H1 (cell line): ENCODE measurements around the gene PABPN1. TPM values are rescaled to one million over a fixed set of nuclear protein-coding genes. Genes with fewer than 3 reads are reported as not detected.

Experiments used
- CTCF ChIA-PET: fragments of 300-600 bp; sonication (Branson Sonifier 250); formaldehyde crosslinking; loops from one replicate; lab custom pipeline; 2021; ENCODE audit not compliant: partially characterized antibody; lab: Charles Lee
- POLR2A ChIA-PET: fragments of 300-600 bp; sonication (Branson Sonifier 250); formaldehyde crosslinking; loops from one replicate; lab custom pipeline; 2021; ENCODE audit warnings: inconsistent platforms; ENCODE audit not compliant: partially characterized antibody; lab: Charles Lee
- DNase-seq, 2 experiments: peaks; one replicate each; pipeline versions ENCODE4 v3.0.0 to v3.0.0-alpha.2; 2010 to 2022; ENCODE audit warnings: low spot score in 2 of 2, low read depth in 1 of 2, mixed read lengths in 1 of 2
- FAIRE-seq: peaks from 2 replicates; lab custom pipeline; 2011; peaks lifted over from hg19 to GRCh38; lab: Jason Lieb, UNC
- H2AFZ ChIP-seq: 2 replicates; pipeline ENCODE4 v1.8.1; 2012; ENCODE audit warnings: low read length, inconsistent platforms
- H2AK5ac ChIP-seq: 2 replicates; pipeline ENCODE4 v1.6.1; 2013; ENCODE audit warnings: low read depth, low read length
- H2BK120ac ChIP-seq: replicated peaks from 2 replicates; pipeline ENCODE3; 2013; ENCODE audit warnings: low read depth, low read length, inconsistent platforms
- H2BK12ac ChIP-seq: 2 replicates; pipeline ENCODE4 v1.6.1; 2013; ENCODE audit warnings: low read depth, low read length
- H2BK15ac ChIP-seq: 2 replicates; pipeline ENCODE4 v1.6.1; 2013; ENCODE audit warnings: low read length
- H2BK20ac ChIP-seq: 2 replicates; pipeline ENCODE4 v1.6.1; 2013; ENCODE audit warnings: low read length
- H2BK5ac ChIP-seq: 2 replicates; pipeline ENCODE4 v1.6.1; 2013; ENCODE audit warnings: low read depth, low read length
- H3K14ac ChIP-seq: 2 replicates; pipeline ENCODE4 v1.6.1; 2013; ENCODE audit warnings: inconsistent platforms; ENCODE audit not compliant: insufficient read length
- H3K18ac ChIP-seq: 2 replicates; pipeline ENCODE4 v1.6.1; 2013; ENCODE audit warnings: low read length; ENCODE audit errors: extremely low read depth
- H3K23ac ChIP-seq: 2 replicates; pipeline ENCODE4 v1.6.1; 2013; ENCODE audit warnings: inconsistent platforms; ENCODE audit not compliant: insufficient read length
- H3K23me2 ChIP-seq: 2 replicates; pipeline ENCODE4 v1.6.1; 2013; ENCODE audit warnings: low read depth, low read length
- H3K27ac ChIP-seq: 2 replicates; pipeline ENCODE4 v1.6.1; 2011; ENCODE audit warnings: low read depth, low read length, inconsistent platforms
- H3K27me3 ChIP-seq, 4 experiments: replicated peaks in 1 of 4; 1 replicate in 1 of 4; 2 replicates in 3 of 4; pipeline versions ENCODE4 v1.6.1 to v1.8.1; 2011 to 2013; ENCODE audit warnings: low read length in 3 of 4, mild to moderate bottlenecking in 3 of 4, inconsistent platforms in 2 of 4, mixed read lengths in 2 of 4, moderate library complexity in 1 of 4; ENCODE audit not compliant: control insufficient read depth in 3 of 4, insufficient read depth in 3 of 4; ENCODE audit errors: extremely low read depth in 1 of 4
- H3K36me3 ChIP-seq, 4 experiments: 2 replicates each; pipeline versions ENCODE4 v1.6.1 to v1.8.1; 2011 to 2013; ENCODE audit warnings: mild to moderate bottlenecking in 4 of 4, low read length in 3 of 4, moderate library complexity in 2 of 4, control low read depth in 1 of 4, inconsistent platforms in 1 of 4; ENCODE audit not compliant: insufficient read depth in 4 of 4, control insufficient read depth in 2 of 4
- H3K4ac ChIP-seq: replicated peaks from 2 replicates; pipeline ENCODE3; 2013; ENCODE audit warnings: low read length, low read depth, mixed read lengths, inconsistent platforms; ENCODE audit not compliant: insufficient read length
- H3K4me1 ChIP-seq, 4 experiments: replicated peaks in 1 of 4; 1 replicate in 1 of 4; 2 replicates in 3 of 4; pipeline versions ENCODE4 v1.6.1 to v1.8.1; 2011 to 2013; ENCODE audit warnings: low read length in 3 of 4, inconsistent platforms in 2 of 4, mixed read lengths in 1 of 4; ENCODE audit not compliant: insufficient read depth in 4 of 4, control insufficient read depth in 3 of 4
- H3K4me2 ChIP-seq, 2 experiments: 2 replicates each; pipeline versions ENCODE4 v1.6.1 to v1.8.1; 2011 to 2013; ENCODE audit warnings: low read depth in 2 of 2, low read length in 2 of 2, control low read depth in 1 of 2, inconsistent platforms in 1 of 2, mild to moderate bottlenecking in 1 of 2; ENCODE audit not compliant: insufficient read depth in 1 of 2
- H3K4me3 ChIP-seq, 4 experiments: fragments of 200-600, 300-600 bp in 1 of 4; sonication (generic), shearing (Covaris generic), sonication (Bioruptor Twin) in 1 of 4; 2 replicates each; pipeline versions ENCODE4 v1.5.1 to v1.8.1; 2011 to 2016; ENCODE audit warnings: low read length in 4 of 4, low read depth in 3 of 4, control low read depth in 2 of 4, inconsistent platforms in 2 of 4, mild to moderate bottlenecking in 2 of 4, mixed read lengths in 1 of 4, moderate library complexity in 1 of 4; ENCODE audit not compliant: insufficient read depth in 2 of 4; ENCODE audit errors: extremely low read depth in 1 of 4
- H3K56ac ChIP-seq: replicated peaks from 2 replicates; pipeline ENCODE3; 2013; ENCODE audit warnings: low read depth, mild to moderate bottlenecking, mixed read lengths, low read length, inconsistent platforms; ENCODE audit not compliant: insufficient read length
- H3K79me1 ChIP-seq: 2 replicates; pipeline ENCODE4 v1.6.1; 2013; ENCODE audit warnings: low read depth, low read length, control low read depth
- H3K79me2 ChIP-seq, 2 experiments: 2 replicates each; pipeline versions ENCODE4 v1.6.1 to v1.8.1; 2012 to 2013; ENCODE audit warnings: low read length in 2 of 2, mild to moderate bottlenecking in 2 of 2, inconsistent platforms in 1 of 2; ENCODE audit not compliant: insufficient read depth in 2 of 2, control insufficient read depth in 1 of 2
- H3K9ac ChIP-seq, 4 experiments: replicated peaks in 1 of 4; 1 replicate in 1 of 4; 2 replicates in 3 of 4; pipeline versions ENCODE4 v1.6.1 to v1.8.1; 2011 to 2013; ENCODE audit warnings: low read depth in 3 of 4, low read length in 3 of 4, control low read depth in 2 of 4, mild to moderate bottlenecking in 2 of 4, moderate library complexity in 2 of 4, inconsistent platforms in 1 of 4; ENCODE audit errors: extremely low read depth in 1 of 4
- H3K9me3 ChIP-seq, 2 experiments: 2 replicates each; pipeline versions ENCODE4 v1.6.1 to v1.8.1; 2012 to 2013; ENCODE audit warnings: mild to moderate bottlenecking in 2 of 2, moderate library complexity in 2 of 2, control low read depth in 1 of 2, inconsistent platforms in 1 of 2, low read depth in 1 of 2, low read length in 1 of 2, mixed read lengths in 1 of 2; ENCODE audit not compliant: insufficient read depth in 2 of 2
- H4K20me1 ChIP-seq, 2 experiments: replicated peaks in 1 of 2; 2 replicates each; pipeline versions ENCODE3 to v1.8.1; 2011 to 2013; ENCODE audit warnings: inconsistent platforms in 2 of 2, low read length in 2 of 2, mild to moderate bottlenecking in 1 of 2; ENCODE audit not compliant: insufficient read depth in 2 of 2, control insufficient read depth in 1 of 2
- H4K5ac ChIP-seq: 2 replicates; pipeline ENCODE4 v1.6.1; 2013; ENCODE audit warnings: low read length, low read depth, mixed read lengths, inconsistent platforms; ENCODE audit not compliant: insufficient read length
- H4K8ac ChIP-seq: 2 replicates; pipeline ENCODE4 v1.8.0; 2013; ENCODE audit warnings: mild to moderate bottlenecking, moderate library complexity, low read length, inconsistent platforms; ENCODE audit not compliant: insufficient read depth; ENCODE audit errors: extremely low read depth
- H4K91ac ChIP-seq: replicated peaks from 2 replicates; pipeline ENCODE3; 2013; ENCODE audit warnings: low read length, mixed read lengths, inconsistent platforms; ENCODE audit not compliant: insufficient read length
- ATF2 ChIP-seq: IDR thresholded peaks from 2 replicates; pipeline ENCODE4 v1.6.1; 2012; ENCODE audit warnings: low read length, inconsistent platforms
- CHD1 ChIP-seq: IDR thresholded peaks from 2 replicates; pipeline ENCODE4 v1.6.1; 2012; ENCODE audit warnings: low read depth, low read length, improper control_type of control experiment
- CHD2 ChIP-seq: IDR thresholded peaks from 2 replicates; pipeline ENCODE4 v1.6.1; 2012; ENCODE audit warnings: low read length, improper control_type of control experiment
- EZH2 ChIP-seq: fragments of 200-600 bp; sonication (generic); IDR thresholded peaks from 2 replicates; pipeline ENCODE4 v1.7.1; 2012; ENCODE audit warnings: low read depth, mild to moderate bottlenecking, moderate library complexity, low read length, inconsistent platforms; ENCODE audit not compliant: severe bottlenecking
- GABPA ChIP-seq: IDR thresholded peaks from 2 replicates; pipeline ENCODE4 v1.6.1; 2011; ENCODE audit warnings: mild to moderate bottlenecking, low read length, moderate library complexity, borderline replicate concordance; ENCODE audit not compliant: insufficient read depth
- HDAC2 ChIP-seq, 2 experiments: fragments of 300-600 bp in 1 of 2; sonication (generic) in 1 of 2; IDR thresholded peaks; 2 replicates each; pipeline ENCODE4 v1.6.1; 2011 to 2012; ENCODE audit warnings: low read depth in 2 of 2, low read length in 2 of 2, mild to moderate bottlenecking in 2 of 2, moderate library complexity in 2 of 2, borderline replicate concordance in 1 of 2, inconsistent platforms in 1 of 2
- RFX5 ChIP-seq: IDR thresholded peaks from 2 replicates; pipeline ENCODE4 v1.6.1; 2011; ENCODE audit warnings: low read depth, low read length, improper control_type of control experiment, borderline replicate concordance
- SIN3A ChIP-seq, 2 experiments: IDR thresholded peaks in 1 of 2; conservative IDR thresholded peaks in 1 of 2; 2 replicates each; pipeline ENCODE4 v1.6.1; 2011 to 2012; ENCODE audit warnings: low read length in 2 of 2, improper control_type of control experiment in 1 of 2, low read depth in 1 of 2, mild to moderate bottlenecking in 1 of 2
- SIX5 ChIP-seq: IDR thresholded peaks from 2 replicates; pipeline ENCODE4 v1.6.1; 2011; ENCODE audit warnings: mild to moderate bottlenecking, low read depth, low read length
- SRF ChIP-seq: IDR thresholded peaks from 2 replicates; pipeline ENCODE4 v1.6.1; 2011; ENCODE audit warnings: mild to moderate bottlenecking, low read depth, low read length, moderate library complexity
- TEAD4 ChIP-seq: IDR thresholded peaks from 2 replicates; pipeline ENCODE4 v1.6.1; 2012; ENCODE audit warnings: low read depth, low read length, inconsistent platforms, mixed read lengths
- WGBS, 2 experiments: shearing (Covaris generic) in 1 of 2; methylation state at CpG; one replicate each; pipeline versions ENCODE4 v1.1.6 to v1.1.7; 2013 to 2015; ENCODE audit warnings: low lambda C conversion rate in 2 of 2, mixed read lengths in 2 of 2, inconsistent platforms in 1 of 2, low coverage in 1 of 2, missing lambda C conversion rate in 1 of 2; ENCODE audit not compliant: insufficient replicate concordance in 2 of 2, insufficient coverage in 1 of 2, insufficient read length in 1 of 2; ENCODE audit errors: extremely low coverage in 1 of 2, missing lambda C conversion rate in 1 of 2; 5-methylcytosine and 5-hydroxymethylcytosine counted together
- polyA plus RNA-seq, 7 experiments: library from polyadenylated mRNA; depleted of rRNA in 3 of 7; stranded (reverse) in 5 of 7; unstranded in 2 of 7; fragments of >200 nt in 5 of 7; fragments of 200-250 nt in 2 of 7; gene quantifications; 1 replicate in 5 of 7; 2 replicates in 1 of 7; 4 replicates in 1 of 7; pipeline versions ENCODE4 v1.2.1 to v1.2.3, GENCODE V29; 2011 to 2013; ENCODE audit warnings: missing spikeins in 2 of 7, mixed read lengths in 2 of 7
- total RNA-seq: library from RNA; stranded (reverse); fragmentation: NEBNext Ultra II Directional; extraction: Animal tissue kit (Norgen Biotek cat#: 25700); gene quantifications from 2 replicates; pipeline ENCODE4 v1.2.1, GENCODE V29; 2021

The PABPN1 gene
- total and polyA plus RNA-seq, 2 of the 8 experiments (the other 6 are each of a cell fraction or from before 2014, with no cell fraction given) = 300 to 331 TPM

- Histone ChIP-seq H3K9me3 (no peaks in the 10 kb centered on the region), H3K14ac (no peak overlapping the region), H2BK5ac (no peak overlapping the region), H3K4me1 (peaks cover 0 to 3% (median 2%) of the 10 kb centered on the region in 4 experiments; a peak in 4 of 7 replicates), H3K27me3 (peaks cover 0 to 14% (median 10%) of the 10 kb centered on the region in 4 experiments; a peak in 6 of 7 replicates), H2BK20ac (no peak overlapping the region), H3K9ac (no peak overlapping the region), H2AFZ (no peak overlapping the region), H3K18ac (no peak overlapping the region), H3K4ac (no peak overlapping the region), H3K23me2 (peaks cover 10% of the 10 kb centered on the region), H3K79me2 (no peaks in the 10 kb centered on the region), H3K79me1 (no peaks in the 10 kb centered on the region), H3K36me3 (peaks cover 0 to 11% (median 5%) of the 10 kb centered on the region in 4 experiments; a peak in 4 of 8 replicates), H2BK15ac (no peak overlapping the region), H3K4me3 (peak overlapping the region in 2 of 4 experiments; percentile 72 to 84; a peak in 2 of 8 replicates), H2AK5ac (peak overlapping the region; percentile 41; the same call in 1 of the 2 replicates), H3K23ac (no peak overlapping the region), H4K8ac (no peak overlapping the region), H4K91ac (no peak overlapping the region), H2BK12ac (peak overlapping the region; percentile 45; the same call in 1 of the 2 replicates), H2BK120ac (no peak overlapping the region), H4K20me1 (peaks cover 0 to 3% of the 10 kb centered on the region in 2 experiments), H4K5ac (no peak overlapping the region), H3K56ac (no peak overlapping the region), H3K4me2 (peak overlapping the region; percentile 59 to 92; a peak in 2 of 4 replicates), H3K27ac (no peak overlapping the region)
- ChIA-PET POLR2A (interaction anchor here (0.6 to 6.4 kb wide), 11 partner anchors 10 to 213 kb away, joined by 3 to 73 read pairs (median 4); partner anchors contain the start of genes CMTM5, EFS and PABPN1), CTCF (interaction anchor here (0.8 to 20.9 kb wide), 12 partner anchors 8 to 295 kb away, joined by 3 to 333 read pairs (median 4); partner anchors contain the start of genes CMTM5, IL25 and MYH7)
- FAIRE-seq (no peak), DNase-seq (no peak)
- 84% methylated on average over 5 of the region's 5 CpGs; no CpG with 5 or more reads in 1 of the 2 experiments for WGBS, 2 experiments
- TF ChIP-seq TEAD4 (no peak), SRF (no peak), EZH2 (no peak), GABPA (no peak), RFX5 (no peak), SIN3A (conservative IDR thresholded peaks at IDR 0.05 in 1 of 2, IDR thresholded peaks at IDR 0.05 in 1 of 2; ENCODE audit: low read depth in 1 of 2, low read length in 2 of 2) (no peak), CHD1 (no peak), HDAC2 (IDR thresholded peaks at IDR 0.05; ENCODE audit: borderline replicate concordance in 1 of 2, low read depth in 2 of 2, low read length in 2 of 2) (no peak), CHD2 (no peak), SIX5 (no peak), ATF2 (no peak)
These were observed 32.1 kb downstream of the PABPN1 start for GRCh38 chr14:23353433-23353780.
